Cerebellar cortex (tissue), 1 donor: Measurements from ENCODE around the gene ADAMTSL1.

ENCODE experiments used
- DNase-seq: peaks from one replicate; pipeline ENCODE4 v3.0.0-alpha.2; 2015; ENCODE audit warnings: low spot score

Gene ADAMTSL1

DNA sequence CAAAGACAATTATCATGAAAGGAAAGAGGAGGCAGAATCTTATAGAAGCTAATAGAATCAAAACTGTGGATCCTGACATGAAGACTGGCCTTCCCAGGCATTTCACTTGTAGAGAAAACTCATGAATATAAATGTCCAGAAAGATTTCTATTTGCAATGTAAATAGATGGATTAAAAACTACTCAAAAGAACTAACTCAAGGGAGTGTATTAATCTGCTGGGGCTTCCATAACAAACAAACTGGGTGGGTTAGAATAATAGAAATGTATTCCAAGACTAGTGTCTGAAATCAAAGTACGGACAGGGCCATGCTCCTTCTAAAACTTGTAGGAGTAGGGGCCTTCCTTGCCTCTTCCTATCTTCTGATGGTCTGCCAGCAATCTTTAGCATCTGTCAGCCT, 267.4 kb downstream of the ADAMTSL1 start:
- no peak for DNase-seq

DNA sequence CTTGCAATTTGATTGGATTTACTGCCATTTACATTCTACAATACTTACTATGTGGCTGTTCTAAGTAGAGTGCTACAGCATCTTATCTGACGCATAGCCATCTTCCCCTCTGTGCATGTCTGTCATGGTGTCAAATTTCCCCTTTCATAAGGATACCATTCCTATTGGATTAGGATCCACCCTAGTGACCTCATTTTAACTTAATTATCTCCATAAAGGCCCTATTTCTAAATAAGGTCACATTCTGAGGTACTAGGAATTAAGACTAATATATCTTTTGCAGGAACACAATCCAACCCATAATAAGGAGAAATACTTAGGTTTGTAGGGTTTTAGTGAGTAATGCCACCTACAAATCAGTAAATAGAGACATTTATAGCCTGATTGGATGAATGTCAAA, 268.0 kb downstream of the ADAMTSL1 start:
- no peak for DNase-seq

GRCh38 chr9:18743421-18743820, 269.5 kb downstream of the ADAMTSL1 start:
- peak; percentile 8 for DNase-seq

DNA sequence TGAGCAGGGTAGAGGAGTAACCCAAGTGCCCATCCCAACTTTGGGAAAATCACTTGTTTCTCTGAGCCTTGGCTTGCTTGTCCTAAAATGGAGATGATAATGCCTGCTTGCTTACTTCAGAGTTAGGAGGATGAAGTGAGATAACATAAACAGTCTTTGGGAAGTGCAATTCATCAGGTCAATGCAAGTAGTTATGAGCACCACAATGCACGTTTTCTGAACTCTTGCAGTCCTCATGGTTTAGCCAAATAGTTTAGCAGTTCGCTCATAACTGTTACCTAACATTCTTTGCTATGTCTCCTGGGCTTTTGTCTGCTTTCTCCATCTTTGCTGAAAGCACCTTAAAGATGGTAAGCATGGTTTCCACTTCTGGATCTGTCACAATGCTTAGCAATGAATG, 270.0 kb downstream of the ADAMTSL1 start:
- no peak for DNase-seq

DNA sequence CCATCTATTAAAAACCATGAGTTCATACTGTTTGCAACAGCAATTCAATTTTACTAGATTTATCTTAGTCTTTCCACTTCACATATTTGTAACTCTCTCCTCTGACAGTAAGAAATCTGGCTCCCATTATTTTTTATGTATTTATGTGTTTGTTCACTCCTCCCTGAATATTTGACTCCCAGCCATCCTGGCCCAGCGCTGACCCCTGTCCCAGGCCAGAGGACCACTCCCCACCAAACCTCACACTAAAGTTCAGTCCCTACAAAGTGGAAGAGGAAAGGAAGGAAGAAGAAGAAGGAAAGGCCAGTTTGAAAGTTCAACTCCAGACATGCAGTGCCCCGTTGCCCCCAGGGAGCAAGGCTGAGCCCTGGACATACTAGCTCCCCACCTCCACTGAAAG, 271.8 kb downstream of the ADAMTSL1 start:
- no peak for DNase-seq

GRCh38 chr9:18746631-18747030, 272.7 kb downstream of the ADAMTSL1 start:
- peak; percentile 17 for DNase-seq

- DNase-seq = no peak
These were observed 273.6 kb downstream of the ADAMTSL1 start for GRCh38 chr9:18747595-18747994.

GRCh38 chr9:18748251-18748701, 274.3 kb downstream of the ADAMTSL1 start:
- no peak for DNase-seq

- no peak for DNase-seq
These were observed 275.8 kb downstream of the ADAMTSL1 start for GRCh38 chr9:18749711-18750110.

DNA sequence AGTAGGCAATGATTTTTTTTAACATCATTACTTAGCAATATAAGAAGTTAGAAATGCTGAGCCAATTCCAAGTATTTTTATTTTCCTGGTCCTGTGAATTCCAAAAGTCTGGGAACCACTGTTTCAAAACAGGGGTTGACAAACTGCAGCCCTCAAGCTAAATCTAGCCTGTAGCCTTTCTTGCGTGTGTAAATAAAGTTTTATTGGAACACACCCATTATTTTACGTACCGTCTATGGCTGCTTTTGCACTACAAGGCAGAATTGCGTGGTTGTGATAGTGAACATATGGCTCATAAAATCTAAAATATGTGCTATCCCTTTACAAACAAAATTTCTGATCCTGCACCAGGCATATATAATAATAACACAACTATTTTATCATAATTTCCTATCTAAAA, 280.0 kb downstream of the ADAMTSL1 start:
- DNase-seq = no peak

GRCh38 chr9:18754537-18754936, 280.6 kb downstream of the ADAMTSL1 start:
- no peak for DNase-seq

DNA sequence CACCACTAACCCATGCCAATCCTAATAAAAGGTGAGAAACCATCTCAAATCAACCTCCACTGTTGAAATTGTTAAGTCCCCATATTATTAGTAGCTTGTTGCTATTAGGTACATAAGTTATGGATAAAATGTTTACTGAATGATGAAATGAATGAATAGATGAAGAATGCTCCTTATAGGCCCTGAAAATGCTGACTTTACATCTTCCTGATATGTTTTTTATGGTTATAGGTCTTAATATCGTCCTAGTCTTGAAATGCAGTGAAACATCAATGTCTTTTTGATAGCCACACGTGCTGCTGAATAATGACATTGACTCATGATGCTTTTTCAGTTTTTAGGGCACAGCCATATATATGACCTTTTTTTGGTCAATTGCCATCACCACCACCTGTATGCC, 281.3 kb downstream of the ADAMTSL1 start:
- no peak for DNase-seq

DNA sequence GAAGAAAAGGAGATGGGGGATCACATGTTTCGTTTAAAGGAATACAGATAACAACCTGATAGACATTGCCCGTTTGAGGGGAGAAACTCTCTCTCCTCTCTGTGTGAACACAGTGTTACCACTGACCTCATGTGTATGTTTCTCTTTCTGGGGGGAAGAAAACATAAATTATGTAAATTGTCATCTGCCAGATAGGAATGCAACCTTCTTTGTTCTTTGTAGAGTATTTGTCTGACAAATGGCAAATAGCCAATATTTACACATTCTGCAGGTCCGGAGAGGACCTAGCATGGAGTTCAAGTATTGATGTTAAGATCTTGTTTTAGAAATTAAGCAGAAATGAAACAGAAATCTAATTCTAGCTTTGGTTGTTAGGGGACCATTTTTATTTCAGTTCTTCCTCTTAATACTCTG, 282.8 kb downstream of the ADAMTSL1 start:
- DNase-seq = no peak

GRCh38 chr9:18759827-18760226, 285.9 kb downstream of the ADAMTSL1 start:
- no peak for DNase-seq

DNA sequence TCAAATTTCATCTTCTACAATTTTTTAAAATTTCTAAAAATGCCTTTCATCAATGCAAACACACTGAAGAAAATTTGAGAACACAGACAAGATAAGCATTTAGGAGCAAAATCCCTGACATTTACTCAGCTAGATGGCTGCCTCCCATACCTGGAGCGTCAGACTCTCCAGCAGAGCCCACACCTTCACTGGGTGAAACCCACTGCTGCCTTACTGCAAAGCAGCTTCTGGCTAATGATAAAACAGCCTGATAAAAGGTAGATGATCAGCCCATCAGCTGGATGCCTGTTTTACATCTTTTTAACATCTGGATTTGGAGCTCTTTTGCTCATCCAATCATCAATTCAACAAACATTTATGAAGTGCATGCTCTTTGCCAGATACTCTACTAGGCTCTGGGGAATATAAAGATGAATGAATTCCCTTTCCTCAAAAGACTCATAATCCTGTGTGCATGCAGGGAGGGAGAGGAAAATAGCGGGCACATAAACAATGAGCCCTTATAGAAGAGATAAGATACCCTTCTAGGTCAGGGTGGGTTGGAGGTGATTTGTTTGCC, 287.9 kb downstream of the ADAMTSL1 start:
- DNase-seq = no peak

DNA sequence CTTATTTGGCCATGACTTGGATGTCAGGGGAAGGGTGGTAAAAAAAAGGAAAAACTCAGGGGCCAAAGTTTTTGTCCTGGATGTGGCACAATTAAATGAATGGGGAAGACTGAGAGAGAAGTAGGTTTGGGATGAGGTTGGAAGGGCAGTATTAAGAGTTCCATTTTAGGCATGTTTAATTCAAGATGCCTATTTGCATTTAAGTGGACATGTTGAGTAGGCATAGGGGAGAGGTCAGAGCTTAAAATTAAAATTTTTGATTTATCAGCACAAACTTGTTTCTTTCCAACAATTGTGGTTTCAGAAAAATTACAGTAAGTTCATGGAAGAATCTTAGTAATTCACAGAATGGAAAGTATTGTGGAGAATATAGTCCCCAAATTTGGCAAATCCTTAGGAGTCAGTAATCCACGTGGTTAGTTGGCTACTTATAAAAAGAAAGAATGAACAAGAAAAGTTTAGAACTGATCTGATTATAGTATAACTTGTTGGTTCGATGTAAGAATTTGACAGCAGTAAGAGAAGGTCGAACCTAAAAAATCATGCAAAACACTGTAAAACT, 293.1 kb downstream of the ADAMTSL1 start:
- no peak for DNase-seq

GRCh38 chr9:18768951-18769622, 295.1 kb downstream of the ADAMTSL1 start:
- DNase-seq = no peak

- no peak for DNase-seq
These were observed 296.4 kb downstream of the ADAMTSL1 start for GRCh38 chr9:18770131-18770908.

DNA sequence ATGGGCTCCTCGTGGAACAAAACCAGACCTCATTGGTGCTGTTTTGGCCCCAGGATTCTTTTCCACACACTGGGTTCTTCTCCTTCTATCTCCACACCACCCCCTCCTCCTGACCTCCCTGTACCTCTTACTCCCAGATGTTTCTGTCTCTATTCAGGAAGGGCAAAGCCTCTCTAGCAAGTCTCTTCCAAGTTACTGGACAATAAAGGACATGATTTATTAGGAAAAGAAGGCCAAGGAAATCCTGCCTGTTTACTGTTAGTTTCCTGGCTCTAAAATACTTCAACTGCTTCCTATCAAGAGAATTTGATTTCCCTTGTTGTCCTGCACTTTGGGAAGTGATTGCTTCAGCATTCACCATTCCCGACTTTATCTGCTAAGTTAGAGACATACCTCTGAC, 297.1 kb downstream of the ADAMTSL1 start:
- DNase-seq = no peak

GRCh38 chr9:18771763-18772162, 297.8 kb downstream of the ADAMTSL1 start:
- no peak for DNase-seq

DNA sequence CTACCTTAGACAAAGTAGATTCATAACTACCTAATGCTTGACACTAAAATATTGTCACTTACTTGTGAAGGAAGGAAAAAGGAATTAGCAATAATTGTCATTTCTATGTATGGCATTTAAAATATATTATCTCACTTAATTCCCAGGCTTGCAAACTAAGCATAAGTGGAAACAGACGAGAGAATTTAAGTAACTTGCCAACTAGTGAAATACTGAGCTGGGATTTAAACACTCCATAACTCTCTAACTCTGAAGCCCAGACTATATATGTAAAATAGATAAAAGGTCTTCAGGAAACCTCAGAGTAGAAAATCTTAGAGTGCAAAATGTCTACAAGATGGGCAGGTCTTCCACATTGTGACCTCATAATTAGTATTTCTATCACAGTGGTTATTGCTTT, 301.3 kb downstream of the ADAMTSL1 start:
- no peak for DNase-seq

GRCh38 chr9:18775930-18776329, 302.0 kb downstream of the ADAMTSL1 start:
- no peak for DNase-seq
